ENCODE data around the gene VIPR2. TPM values are rescaled to one million over a fixed set of nuclear protein-coding genes. Genes with fewer than 3 reads are reported as not detected.

Gene VIPR2
- total RNA-seq, 1 donor from 2014 or later, result 0.92 TPM

DNA sequence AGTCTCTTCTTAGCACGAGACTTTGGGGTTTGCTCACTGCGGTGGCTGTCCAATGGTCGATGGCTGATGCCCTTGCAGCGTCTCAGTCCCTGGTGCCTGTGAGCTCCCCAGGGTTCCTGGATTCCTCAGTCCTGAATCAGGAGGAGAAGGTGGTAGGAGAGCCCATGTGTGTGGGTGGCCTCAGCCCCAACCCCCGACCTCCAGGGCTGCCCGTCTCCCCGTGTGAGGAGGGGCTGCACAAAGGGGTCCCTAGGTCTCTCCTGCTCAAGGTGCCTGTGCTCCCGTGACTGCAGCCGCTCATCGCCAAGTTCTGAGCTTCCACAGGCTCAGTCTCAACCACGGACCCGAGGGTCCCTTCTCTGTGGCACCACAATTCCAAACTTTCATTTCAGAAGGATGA lies 142.9 kb downstream of the VIPR2 start:
- peaks cover 2% of the 10 kb centered on the region for H3K36me3 Mint-ChIP-seq
- no peak overlapping the region for H3K4me3 Mint-ChIP-seq
- no peak overlapping the region for H2AFZ ChIP-seq (replicated peaks)
- H4K20me1 ChIP-seq (ENCODE audit: low read depth), result no peaks in the 10 kb centered on the region
- H3K4me2 ChIP-seq, result no peak overlapping the region
- no peaks in the 10 kb centered on the region for H3K9me3 ChIP-seq (ENCODE audit: low read depth)
- no peak overlapping the region for H3K27ac ChIP-seq
- no peaks in the 10 kb centered on the region for H3K4me1 ChIP-seq
- H3K27me3 Mint-ChIP-seq (ENCODE audit: insufficient read depth, low read depth), result peaks cover 9% of the 10 kb centered on the region
- peaks cover 7% of the 10 kb centered on the region for H3K9me3 Mint-ChIP-seq
- H3F3A ChIP-seq (ENCODE audit: low read depth), result no peaks in the 10 kb centered on the region
- TF ChIP-seq, protein P1, sequence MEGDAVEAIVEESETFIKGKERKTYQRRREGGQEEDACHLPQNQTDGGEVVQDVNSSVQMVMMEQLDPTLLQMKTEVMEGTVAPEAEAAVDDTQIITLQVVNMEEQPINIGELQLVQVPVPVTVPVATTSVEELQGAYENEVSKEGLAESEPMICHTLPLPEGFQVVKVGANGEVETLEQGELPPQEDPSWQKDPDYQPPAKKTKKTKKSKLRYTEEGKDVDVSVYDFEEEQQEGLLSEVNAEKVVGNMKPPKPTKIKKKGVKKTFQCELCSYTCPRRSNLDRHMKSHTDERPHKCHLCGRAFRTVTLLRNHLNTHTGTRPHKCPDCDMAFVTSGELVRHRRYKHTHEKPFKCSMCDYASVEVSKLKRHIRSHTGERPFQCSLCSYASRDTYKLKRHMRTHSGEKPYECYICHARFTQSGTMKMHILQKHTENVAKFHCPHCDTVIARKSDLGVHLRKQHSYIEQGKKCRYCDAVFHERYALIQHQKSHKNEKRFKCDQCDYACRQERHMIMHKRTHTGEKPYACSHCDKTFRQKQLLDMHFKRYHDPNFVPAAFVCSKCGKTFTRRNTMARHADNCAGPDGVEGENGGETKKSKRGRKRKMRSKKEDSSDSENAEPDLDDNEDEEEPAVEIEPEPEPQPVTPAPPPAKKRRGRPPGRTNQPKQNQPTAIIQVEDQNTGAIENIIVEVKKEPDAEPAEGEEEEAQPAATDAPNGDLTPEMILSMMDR (IDR thresholded peaks at IDR 0.05), result no peak
- no peak for TF ChIP-seq EZH2 (IDR thresholded peaks at IDR 0.05)
- TF ChIP-seq EZH2phosphoT487 (IDR thresholded peaks at IDR 0.05), result no peak
- no peaks in the 10 kb centered on the region for H3K79me2 ChIP-seq (ENCODE audit: low read depth)
- no peak overlapping the region for H3K27ac Mint-ChIP-seq
- H3K27me3 ChIP-seq, result peaks cover 10% of the 10 kb centered on the region
- no peaks in the 10 kb centered on the region for H3K36me3 ChIP-seq
- H3K4me3 ChIP-seq, result no peak overlapping the region
- H3K4me1 Mint-ChIP-seq, result no peaks in the 10 kb centered on the region
- no peak for DNase-seq (ENCODE audit: low spot score)
- H3K9ac ChIP-seq, result no peak overlapping the region

DNA sequence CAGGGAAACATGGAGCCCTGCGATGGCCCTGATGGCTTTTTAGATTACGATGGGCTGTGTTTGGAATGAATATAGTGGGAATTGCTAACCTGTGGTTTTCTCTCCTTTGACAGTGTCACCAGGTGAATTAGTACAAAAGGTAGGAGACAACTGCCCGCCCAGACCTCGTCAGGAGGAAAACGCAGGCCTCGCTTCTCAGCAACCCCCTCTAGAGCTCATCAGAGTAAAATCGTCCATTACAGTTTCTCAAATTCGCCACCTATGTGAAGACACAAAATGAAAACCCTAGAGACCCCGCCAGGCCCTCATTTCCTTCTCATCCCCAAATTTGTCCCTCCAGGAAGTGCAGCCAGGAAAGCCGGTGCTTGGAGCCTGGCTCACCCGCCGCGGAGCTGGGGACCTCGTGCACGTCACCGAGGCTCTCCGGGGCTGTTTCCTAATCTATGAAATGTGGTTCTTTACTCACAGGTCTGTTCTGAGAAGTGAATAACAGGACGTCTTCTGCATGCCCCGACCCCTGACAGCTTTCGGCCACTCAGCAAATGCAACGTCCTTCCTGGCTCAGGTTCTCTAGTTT lies 143.7 kb downstream of the VIPR2 start:
- Histone ChIP-seq H3K4me3 (no peak overlapping the region), H3K79me2 (ENCODE audit: low read depth) (no peaks in the 10 kb centered on the region), H2AFZ (replicated peaks) (no peak overlapping the region), H3K4me1 (no peaks in the 10 kb centered on the region), H3K9me3 (ENCODE audit: low read depth) (no peaks in the 10 kb centered on the region), H3F3A (ENCODE audit: low read depth) (no peaks in the 10 kb centered on the region), H3K27me3 (peaks cover 19% of the 10 kb centered on the region), H3K4me2 (no peak overlapping the region), H3K9ac (no peak overlapping the region), H3K36me3 (no peaks in the 10 kb centered on the region), H3K27ac (no peak overlapping the region), H4K20me1 (ENCODE audit: low read depth) (no peaks in the 10 kb centered on the region)
- no peak for TF ChIP-seq EZH2 (IDR thresholded peaks at IDR 0.05)
- TF ChIP-seq, protein P1 (IDR thresholded peaks at IDR 0.05), result peak; percentile 28
- no peak for TF ChIP-seq EZH2phosphoT487 (IDR thresholded peaks at IDR 0.05)
- H3K9me3 Mint-ChIP-seq, result peaks cover 7% of the 10 kb centered on the region
- H3K27ac Mint-ChIP-seq, result no peak overlapping the region
- peaks cover 2% of the 10 kb centered on the region for H3K36me3 Mint-ChIP-seq
- H3K4me1 Mint-ChIP-seq, result no peaks in the 10 kb centered on the region
- no peak for DNase-seq (ENCODE audit: low spot score)
- H3K4me3 Mint-ChIP-seq, result no peak overlapping the region
- peaks cover 9% of the 10 kb centered on the region for H3K27me3 Mint-ChIP-seq (ENCODE audit: insufficient read depth, low read depth)

DNA sequence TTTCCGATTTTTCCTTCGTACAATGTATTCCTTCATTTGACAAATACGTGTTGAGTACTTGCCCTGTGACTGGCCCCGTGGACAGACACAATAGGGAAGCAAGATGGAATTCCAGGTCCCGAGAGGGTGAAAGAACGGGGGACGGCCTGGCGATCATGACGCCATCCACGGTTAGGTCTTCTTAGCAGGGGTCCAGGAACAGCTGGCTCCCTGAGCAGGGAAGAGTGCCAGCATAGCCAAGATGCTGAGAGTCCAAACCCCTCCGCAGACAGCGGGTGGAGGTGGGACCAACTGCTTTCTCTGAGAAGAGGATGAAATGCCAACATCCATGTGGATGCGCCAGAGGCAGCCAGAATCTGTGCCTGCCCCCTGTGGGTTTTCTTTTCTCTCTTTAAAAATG lies 144.6 kb downstream of the VIPR2 start:
- Histone ChIP-seq H3F3A (ENCODE audit: low read depth) (no peaks in the 10 kb centered on the region), H3K4me3 (no peak overlapping the region), H3K4me2 (no peak overlapping the region), H3K4me1 (no peaks in the 10 kb centered on the region), H2AFZ (replicated peaks) (no peak overlapping the region), H4K20me1 (ENCODE audit: low read depth) (no peaks in the 10 kb centered on the region), H3K79me2 (ENCODE audit: low read depth) (no peaks in the 10 kb centered on the region), H3K27me3 (peaks cover 27% of the 10 kb centered on the region), H3K36me3 (no peaks in the 10 kb centered on the region), H3K27ac (no peak overlapping the region), H3K9ac (no peak overlapping the region), H3K9me3 (ENCODE audit: low read depth) (no peaks in the 10 kb centered on the region)
- DNase-seq (ENCODE audit: low spot score), result no peak
- Mint-ChIP-seq H3K4me1 (no peaks in the 10 kb centered on the region), H3K36me3 (peaks cover 2% of the 10 kb centered on the region), H3K27ac (no peak overlapping the region), H3K4me3 (no peak overlapping the region), H3K27me3 (ENCODE audit: insufficient read depth, low read depth) (peaks cover 16% of the 10 kb centered on the region), H3K9me3 (peaks cover 11% of the 10 kb centered on the region)
- TF ChIP-seq EZH2phosphoT487 (IDR thresholded peaks at IDR 0.05), result no peak
- TF ChIP-seq, protein P1 (IDR thresholded peaks at IDR 0.05), result no peak
- no peak for TF ChIP-seq EZH2 (IDR thresholded peaks at IDR 0.05)
